Measurements from ENCODE around the gene EEF2K. TPM values are rescaled to one million over a fixed set of nuclear protein-coding genes. Genes with fewer than 3 reads are reported as not detected.
"Not testable (repeated sequence)": the region's sequence is repeated elsewhere in the genome, so short reads cannot be mapped to it uniquely, and the experiment has no call there.

The EEF2K gene
- total RNA-seq, 4 donors from 2014 or later: 22.2 to 223 (median 50.1) TPM

GRCh38 chr16:22299036-22299435, 93.0 kb downstream of the EEF2K start:
- Histone ChIP-seq H3K27ac (peak overlapping the region; percentile 96 to 97 (median 96)), H3K4me1 (peaks cover 0 to 34% (median 16%) of the 10 kb centered on the region in 4 donors), H3K4me3 (no peak overlapping the region), H3K36me3 (peaks cover 0 to 3% (median 0%) of the 10 kb centered on the region in 4 donors), H3K27me3 (no peaks in the 10 kb centered on the region), H3K9me3 (no peaks in the 10 kb centered on the region)
- WGBS, 2 donors (ENCODE audit: low coverage in 1 of 2): 100% methylated on average over 1 of the region's 1 CpG
- TF ChIP-seq EP300 (IDR thresholded peaks at IDR 0.05; ENCODE audit: low read depth) (no peak), POLR2AphosphoS5 (IDR thresholded peaks at IDR 0.05) (no peak), POLR2A (IDR thresholded peaks at IDR 0.05) (no peak), CTCF (IDR thresholded peaks at IDR 0.05) (no peak)
- intact Hi-C loops (cut with DNase I; ENCODE audit: low total_unique reads) (loop anchor here (5.0 kb wide), 1 partner anchor 292 kb away; the partner anchor contains the start of gene MOSMO), in situ Hi-C loops (cut with MboI; ENCODE audit: low pct_ligation_motif_present in 1 of 4, low pct_unique_long_range_greater_than_20kb in 1 of 4, low sequenced_read_pairs in 3 of 4) (loop anchor here (5.0 to 25.0 kb wide), 7 partner anchors 92 to 312 kb away; partner anchors contain the start of genes EEF2K (in 2 of the 4), MOSMO (in 1 of the 4) and PDZD9 (in 1 of the 4))
- DNase-seq: no peak

GRCh38 chr16:22300427-22301071, 94.5 kb downstream of the EEF2K start:
- intact Hi-C loops (cut with DNase I; ENCODE audit: low total_unique reads) (no loop called here), in situ Hi-C loops (cut with MboI; ENCODE audit: low pct_ligation_motif_present in 1 of 4, low pct_unique_long_range_greater_than_20kb in 1 of 4, low sequenced_read_pairs in 3 of 4) (loop anchor here in 2 of 4 donors (25.0 kb wide), 2 partner anchors 112 to 1113 kb away; no protein-coding TSS in a partner anchor)
- 36% methylated on average over 8 of the region's 8 CpGs; no CpG with 5 or more reads in 1 of the 2 donors for WGBS, 2 donors (ENCODE audit: low coverage in 1 of 2)
- Histone ChIP-seq H3K27ac (peak overlapping the region; percentile 7 to 49 (median 32)), H3K36me3 (peaks cover 0 to 3% (median 0%) of the 10 kb centered on the region in 4 donors), H3K4me1 (peaks cover 0 to 34% (median 16%) of the 10 kb centered on the region in 4 donors), H3K27me3 (no peaks in the 10 kb centered on the region), H3K9me3 (no peaks in the 10 kb centered on the region), H3K4me3 (no peak overlapping the region)
- TF ChIP-seq POLR2A (IDR thresholded peaks at IDR 0.05) (no peak), EP300 (IDR thresholded peaks at IDR 0.05; ENCODE audit: low read depth) (no peak), POLR2AphosphoS5 (IDR thresholded peaks at IDR 0.05) (no peak), CTCF (IDR thresholded peaks at IDR 0.05) (peak; percentile 45 to 65 (median 52))
- peak; percentile 66 for DNase-seq

- in situ Hi-C loops (cut with MboI; ENCODE audit: low pct_ligation_motif_present in 1 of 4, low pct_unique_long_range_greater_than_20kb in 1 of 4, low sequenced_read_pairs in 3 of 4): loop anchor here in 2 of 4 donors (25.0 kb wide), 2 partner anchors 111 to 1114 kb away; no protein-coding TSS in a partner anchor
- WGBS, 2 donors (ENCODE audit: low coverage in 1 of 2): 92 to 96% methylated on average over 6 to 7 of the region's 7 CpGs
- H3K4me3 ChIP-seq; H3K27ac ChIP-seq; H3K27me3 ChIP-seq; H3K36me3 ChIP-seq; DNase-seq; H3K9me3 ChIP-seq; intact Hi-C loops (cut with DNase I; ENCODE audit: low total_unique reads): not testable (repeated sequence)
- H3K4me1 ChIP-seq: peaks cover 0 to 30% (median 13%) of the 10 kb centered on the region in 4 donors
These were observed 95.3 kb downstream of the EEF2K start for GRCh38 chr16:22301423-22301822.

- no peak for DNase-seq
- in situ Hi-C loops (cut with MboI; ENCODE audit: low pct_ligation_motif_present in 1 of 4, low pct_unique_long_range_greater_than_20kb in 1 of 4, low sequenced_read_pairs in 3 of 4) (loop anchor here in 2 of 4 donors (25.0 kb wide), 2 partner anchors 109 to 1116 kb away; no protein-coding TSS in a partner anchor), intact Hi-C loops (cut with DNase I; ENCODE audit: low total_unique reads) (no loop called here)
- Histone ChIP-seq H3K4me1 (peaks cover 0 to 27% (median 12%) of the 10 kb centered on the region in 4 donors), H3K9me3 (no peaks in the 10 kb centered on the region), H3K27ac (no peak overlapping the region), H3K4me3 (no peak overlapping the region), H3K27me3 (no peaks in the 10 kb centered on the region), H3K36me3 (peaks cover 0 to 7% (median 3%) of the 10 kb centered on the region in 4 donors)
- TF ChIP-seq EP300 (IDR thresholded peaks at IDR 0.05; ENCODE audit: low read depth) (no peak), POLR2AphosphoS5 (IDR thresholded peaks at IDR 0.05) (no peak)
- 93 to 100% methylated on average over 4 to 12 of the region's 12 CpGs for WGBS, 2 donors (ENCODE audit: low coverage in 1 of 2)
These were observed 96.8 kb downstream of the EEF2K start for GRCh38 chr16:22302776-22303363.

GRCh38 chr16:22304411-22304810, 98.3 kb downstream of the EEF2K start:
- in situ Hi-C loops (cut with MboI; ENCODE audit: low pct_ligation_motif_present in 1 of 4, low pct_unique_long_range_greater_than_20kb in 1 of 4, low sequenced_read_pairs in 3 of 4): loop anchor here in 2 of 4 donors (25.0 kb wide), 2 partner anchors 108 to 1117 kb away; no protein-coding TSS in a partner anchor

More at GRCh38 chr16:22304411-22304810, 98.3 kb downstream of the EEF2K start:
- no peaks in the 10 kb centered on the region for H3K27me3 ChIP-seq
- intact Hi-C loops (cut with DNase I; ENCODE audit: low total_unique reads): no loop called here
- H3K9me3 ChIP-seq: no peaks in the 10 kb centered on the region
- H3K4me1 ChIP-seq: peaks cover 0 to 16% (median 2%) of the 10 kb centered on the region in 4 donors
- H3K36me3 ChIP-seq: peaks cover 0 to 19% (median 9%) of the 10 kb centered on the region in 4 donors
- H3K4me3 ChIP-seq: no peak overlapping the region
- DNase-seq: no peak
- 92 to 94% methylated on average over 3 to 4 of the region's 4 CpGs for WGBS, 2 donors (ENCODE audit: low coverage in 1 of 2)
- H3K27ac ChIP-seq: no peak overlapping the region
- TF ChIP-seq EP300 (IDR thresholded peaks at IDR 0.05; ENCODE audit: low read depth) (no peak), POLR2AphosphoS5 (IDR thresholded peaks at IDR 0.05) (no peak), CTCF (IDR thresholded peaks at IDR 0.05) (no peak), POLR2A (IDR thresholded peaks at IDR 0.05) (no peak)
